OCI-LY7 (cell line): ENCODE results near the gene STAB1.

Experiments
- EZH2phosphoT487 ChIP-seq: fragments of 200-600 bp; sonication (generic); IDR thresholded peaks from 2 replicates; pipeline ENCODE4 v1.6.1; 2018; ENCODE audit warnings: low read depth, borderline replicate concordance, mild to moderate bottlenecking, mixed run types, antibody characterized with exemption, low read length, moderate library complexity, mixed read lengths
- TF ChIP-seq, protein P1 (sequence below): fragments of 200-600 bp; sonication (generic); conservative IDR thresholded peaks from 2 replicates; pipeline ENCODE4 v1.5.1; 2014; ENCODE audit warnings: mild to moderate bottlenecking, antibody characterized with exemption, low read length, moderate library complexity, mixed read lengths

DNA sequence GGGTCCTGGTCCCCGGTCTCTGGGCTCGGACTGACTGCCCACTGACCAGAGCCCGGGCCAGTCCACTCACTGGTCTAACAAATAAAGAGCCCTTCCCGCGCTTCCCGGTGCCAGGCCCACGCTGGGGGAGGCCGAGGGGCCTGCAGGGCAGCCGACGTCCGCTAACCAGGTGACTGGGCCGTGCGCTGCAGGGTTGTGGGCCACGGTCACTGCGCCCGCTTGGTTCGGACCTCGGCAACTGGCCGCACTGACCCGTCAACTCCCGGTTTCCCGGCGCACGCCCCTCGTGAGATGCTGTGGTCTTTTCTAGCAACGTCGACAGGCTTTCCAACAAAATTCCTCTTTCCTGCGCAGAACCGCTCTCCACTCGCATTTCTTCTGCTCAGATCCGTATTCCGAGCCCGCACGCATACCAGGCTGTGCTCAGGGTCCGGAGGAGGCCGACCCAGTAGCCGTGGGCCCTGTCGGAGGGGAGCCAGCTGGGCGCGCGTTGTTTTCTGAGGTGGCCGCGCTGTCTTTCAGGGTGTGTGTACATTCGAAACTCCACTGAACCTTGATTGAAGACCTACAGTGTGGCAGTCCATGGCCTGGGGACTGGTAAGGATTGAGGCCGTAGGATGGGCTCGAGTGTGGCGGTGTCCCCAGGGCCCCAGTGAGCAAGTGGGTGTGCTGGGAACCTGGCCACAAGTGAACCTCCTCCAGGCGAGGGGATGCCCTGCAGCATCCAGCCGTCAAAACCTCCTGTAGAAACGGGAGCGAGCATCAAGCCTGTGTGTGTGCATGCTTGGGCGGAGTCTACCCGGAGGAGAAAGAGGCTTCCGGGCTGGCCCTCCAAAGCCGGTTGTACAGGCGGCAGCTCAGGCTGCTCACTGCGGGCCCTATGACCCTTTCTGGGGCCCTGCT is 39.4 kb downstream of the STAB1 start:
- TF ChIP-seq, protein P1, sequence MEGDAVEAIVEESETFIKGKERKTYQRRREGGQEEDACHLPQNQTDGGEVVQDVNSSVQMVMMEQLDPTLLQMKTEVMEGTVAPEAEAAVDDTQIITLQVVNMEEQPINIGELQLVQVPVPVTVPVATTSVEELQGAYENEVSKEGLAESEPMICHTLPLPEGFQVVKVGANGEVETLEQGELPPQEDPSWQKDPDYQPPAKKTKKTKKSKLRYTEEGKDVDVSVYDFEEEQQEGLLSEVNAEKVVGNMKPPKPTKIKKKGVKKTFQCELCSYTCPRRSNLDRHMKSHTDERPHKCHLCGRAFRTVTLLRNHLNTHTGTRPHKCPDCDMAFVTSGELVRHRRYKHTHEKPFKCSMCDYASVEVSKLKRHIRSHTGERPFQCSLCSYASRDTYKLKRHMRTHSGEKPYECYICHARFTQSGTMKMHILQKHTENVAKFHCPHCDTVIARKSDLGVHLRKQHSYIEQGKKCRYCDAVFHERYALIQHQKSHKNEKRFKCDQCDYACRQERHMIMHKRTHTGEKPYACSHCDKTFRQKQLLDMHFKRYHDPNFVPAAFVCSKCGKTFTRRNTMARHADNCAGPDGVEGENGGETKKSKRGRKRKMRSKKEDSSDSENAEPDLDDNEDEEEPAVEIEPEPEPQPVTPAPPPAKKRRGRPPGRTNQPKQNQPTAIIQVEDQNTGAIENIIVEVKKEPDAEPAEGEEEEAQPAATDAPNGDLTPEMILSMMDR, result no peak
- no peak for TF ChIP-seq EZH2phosphoT487
